HG03558 (cell line): ENCODE results near the gene SERTAD3.
"Not testable (repeated sequence)": the region's sequence is repeated elsewhere in the genome, so short reads cannot be mapped to it uniquely, and the experiment has no call there.

Experiments
- ATAC-seq: cut with Tn5 transposase; IDR thresholded peaks from one replicate; pipeline ENCODE4 v1.9.1; 2021; ENCODE audit warnings: moderate number of reproducible peaks; ENCODE audit not compliant: unreplicated experiment; ENCODE audit errors: extremely low read depth

Gene SERTAD3

GRCh38 chr19:40413291-40413845 lies 30.8 kb downstream of the SERTAD3 start, which contains the start of gene PRX:
TSS of gene PRX (minus strand) at chr19:40413378. CDS start at chr19:40407932, 5,446 bp downstream.
- ATAC-seq: no peak

DNA sequence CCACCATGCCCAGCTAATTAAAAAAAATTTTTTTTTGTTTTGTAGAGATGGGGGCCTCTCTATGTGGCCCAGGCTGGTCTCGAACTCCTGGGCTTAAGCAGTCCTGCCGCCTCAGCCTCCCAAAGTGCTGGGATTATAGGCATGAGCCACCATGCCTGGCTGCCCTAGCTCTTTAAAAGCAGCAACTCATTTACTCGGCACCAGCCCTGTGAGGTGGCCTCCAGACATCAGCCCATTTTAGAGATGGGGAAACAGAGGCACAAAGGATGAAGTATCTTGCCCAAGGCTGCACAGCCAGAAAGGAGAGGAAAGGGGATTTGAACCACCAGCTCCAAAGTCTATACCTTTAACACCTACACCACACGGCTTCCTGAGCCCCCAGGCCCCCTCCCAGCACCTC lies 31.3 kb downstream of the SERTAD3 start:
- ATAC-seq: no peak

GRCh38 chr19:40411958-40412499 lies 32.1 kb downstream of the SERTAD3 start:
- no peak for ATAC-seq

DNA sequence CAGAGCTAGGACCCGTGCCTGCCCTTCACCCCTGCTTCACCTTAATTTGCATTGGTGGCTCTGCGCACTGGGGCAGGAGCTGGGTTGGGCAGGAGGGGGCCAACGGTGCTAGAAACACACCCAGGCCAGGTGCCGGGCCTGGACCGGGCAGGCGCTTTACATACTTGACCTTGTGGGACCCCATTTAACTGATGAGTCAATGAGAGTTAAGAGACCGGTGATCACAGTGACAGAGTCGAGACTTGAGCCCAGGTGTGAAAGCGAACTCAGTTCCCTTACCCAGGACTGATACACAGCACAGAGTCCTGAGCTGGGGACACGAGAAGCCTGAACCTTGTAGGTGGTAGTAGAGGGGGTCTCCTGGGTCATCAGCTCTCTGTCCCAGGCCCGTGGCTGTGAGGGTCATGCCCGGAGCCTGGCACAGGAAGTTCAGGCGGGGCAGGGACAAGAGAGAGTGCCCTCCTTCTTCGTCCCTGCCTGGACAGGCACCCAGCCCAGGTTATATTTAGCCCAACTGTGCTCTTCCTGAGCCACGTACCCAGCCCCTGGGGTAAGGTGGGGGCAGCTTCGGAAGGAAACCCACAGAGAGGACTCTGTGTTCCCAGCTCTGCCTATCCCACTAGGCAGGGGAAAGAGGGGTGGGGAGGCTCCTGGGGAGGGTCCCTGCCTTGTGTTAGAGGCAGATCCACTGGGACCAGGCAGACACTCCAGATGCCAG lies 32.9 kb downstream of the SERTAD3 start:
- ATAC-seq: no peak

DNA sequence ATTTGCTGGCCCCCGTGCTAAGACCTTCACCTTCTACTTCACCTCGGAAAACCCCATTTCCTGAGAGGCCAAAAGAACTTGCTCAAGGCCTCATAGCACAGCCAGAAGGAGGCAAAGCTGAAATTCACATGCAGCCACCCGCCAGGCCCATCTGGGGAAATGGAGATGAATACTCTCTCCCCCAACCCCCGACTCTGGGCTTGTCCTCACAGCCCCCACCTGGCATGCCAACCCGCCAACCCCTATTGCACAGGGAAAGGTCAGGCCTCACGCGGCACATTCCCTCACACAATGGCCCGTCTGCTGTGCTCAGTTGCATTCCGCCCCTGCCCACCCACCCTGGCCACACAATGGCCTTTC lies 34.1 kb downstream of the SERTAD3 start:
- ATAC-seq: no peak

- not testable (repeated sequence) for ATAC-seq
These were observed 35.6 kb downstream of the SERTAD3 start for GRCh38 chr19:40408598-40408925.

GRCh38 chr19:40407714-40408597 lies 36.2 kb downstream of the SERTAD3 start:
- ATAC-seq: no peak

DNA sequence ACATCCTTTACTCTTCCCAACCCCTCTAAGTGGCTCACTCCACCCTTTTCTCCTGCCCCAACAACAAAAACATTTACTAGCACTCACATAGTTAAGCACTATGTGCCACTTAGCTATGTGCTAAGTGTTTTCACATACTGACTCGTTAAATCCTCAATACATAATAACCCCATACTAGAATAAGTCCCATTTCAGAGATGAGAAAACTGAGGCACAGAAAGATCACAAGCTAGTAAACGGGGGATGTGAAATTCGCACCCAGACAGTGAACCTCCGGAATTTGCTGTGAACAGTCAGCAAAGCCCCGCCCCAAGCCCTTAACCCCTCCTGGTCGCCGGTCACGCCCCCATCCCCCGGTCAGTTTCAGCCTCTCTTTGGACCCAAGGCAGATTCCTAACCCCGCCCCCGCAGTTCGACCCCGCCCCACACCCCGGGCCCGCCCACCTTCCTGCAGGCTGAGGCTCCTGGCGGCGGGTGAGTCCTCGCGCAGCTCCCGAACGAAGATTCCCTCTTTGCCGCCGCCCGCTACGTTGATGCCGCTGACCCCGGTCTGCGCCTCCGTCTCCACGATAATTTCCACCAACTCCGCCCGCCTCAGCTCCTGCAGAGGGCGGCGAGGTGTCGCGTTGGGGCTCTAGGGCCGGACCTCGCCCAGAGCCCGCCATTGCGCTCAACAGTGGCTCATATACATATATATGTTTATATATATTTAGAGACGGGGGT lies 40.7 kb downstream of the SERTAD3 start:
- ATAC-seq: no peak

DNA sequence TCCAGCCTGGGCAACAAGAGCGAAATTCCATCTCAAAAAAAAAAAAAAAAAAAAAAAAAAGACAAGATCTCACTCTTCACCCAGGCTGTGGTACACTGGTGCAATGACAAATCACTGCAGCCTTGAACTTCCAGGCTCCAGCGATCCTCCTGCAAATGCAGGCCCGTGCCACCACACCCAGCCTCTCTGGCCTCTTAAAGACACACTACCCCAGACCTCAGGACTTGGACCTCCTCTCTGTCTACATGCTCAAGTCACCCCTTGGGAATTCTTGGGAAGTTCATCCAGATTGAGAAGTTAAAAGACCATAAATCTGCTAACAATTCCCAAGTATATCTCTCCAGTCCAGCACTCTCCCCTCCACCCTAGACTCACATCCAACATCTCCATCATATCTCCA lies 43.6 kb downstream of the SERTAD3 start:
- ATAC-seq: no peak

GRCh38 chr19:40398417-40399131 lies 45.6 kb downstream of the SERTAD3 start:
- no peak for ATAC-seq

DNA sequence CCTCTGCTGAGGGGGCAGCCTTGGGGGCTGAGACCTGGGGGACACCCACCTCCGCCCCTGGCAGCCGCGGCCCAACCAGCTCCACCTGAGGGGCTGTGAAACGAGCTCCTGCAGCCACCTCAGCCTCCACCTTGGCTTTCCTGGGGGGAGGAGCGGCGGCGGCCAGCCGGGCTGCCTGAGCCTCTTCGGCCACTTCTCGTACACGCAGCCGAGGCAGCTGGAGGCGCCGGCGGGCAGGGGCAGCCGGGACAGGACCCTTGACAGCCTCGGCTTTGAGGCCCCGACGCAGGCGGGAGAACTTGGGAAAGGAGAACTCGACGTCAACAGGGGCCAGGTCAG lies 46.6 kb downstream of the SERTAD3 start:
- no peak for ATAC-seq

GRCh38 chr19:40396886-40397567 lies 47.1 kb downstream of the SERTAD3 start:
- no peak for ATAC-seq

DNA sequence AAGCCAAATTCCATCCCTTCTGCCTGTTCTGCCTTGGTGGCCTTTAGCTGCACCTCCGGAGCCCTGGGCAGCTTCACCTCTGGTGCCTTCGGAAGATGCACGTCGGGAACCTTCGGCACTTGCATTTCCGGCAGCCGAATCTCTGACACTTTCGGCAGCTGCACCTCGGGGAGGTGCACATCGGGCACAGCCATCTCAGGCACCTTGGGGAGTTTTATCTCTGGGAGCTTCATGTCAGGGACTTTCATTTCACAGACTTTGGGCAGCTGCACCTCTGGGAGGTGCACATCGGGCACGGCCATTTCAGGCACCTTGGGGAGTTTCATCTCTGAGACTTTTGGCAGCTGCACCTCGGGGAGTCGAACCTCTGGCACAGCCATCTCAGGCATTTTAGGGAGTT lies 48.2 kb downstream of the SERTAD3 start:
- ATAC-seq: no peak

- ATAC-seq: no peak
These were observed 49.3 kb downstream of the SERTAD3 start for GRCh38 chr19:40394816-40395210.

DNA sequence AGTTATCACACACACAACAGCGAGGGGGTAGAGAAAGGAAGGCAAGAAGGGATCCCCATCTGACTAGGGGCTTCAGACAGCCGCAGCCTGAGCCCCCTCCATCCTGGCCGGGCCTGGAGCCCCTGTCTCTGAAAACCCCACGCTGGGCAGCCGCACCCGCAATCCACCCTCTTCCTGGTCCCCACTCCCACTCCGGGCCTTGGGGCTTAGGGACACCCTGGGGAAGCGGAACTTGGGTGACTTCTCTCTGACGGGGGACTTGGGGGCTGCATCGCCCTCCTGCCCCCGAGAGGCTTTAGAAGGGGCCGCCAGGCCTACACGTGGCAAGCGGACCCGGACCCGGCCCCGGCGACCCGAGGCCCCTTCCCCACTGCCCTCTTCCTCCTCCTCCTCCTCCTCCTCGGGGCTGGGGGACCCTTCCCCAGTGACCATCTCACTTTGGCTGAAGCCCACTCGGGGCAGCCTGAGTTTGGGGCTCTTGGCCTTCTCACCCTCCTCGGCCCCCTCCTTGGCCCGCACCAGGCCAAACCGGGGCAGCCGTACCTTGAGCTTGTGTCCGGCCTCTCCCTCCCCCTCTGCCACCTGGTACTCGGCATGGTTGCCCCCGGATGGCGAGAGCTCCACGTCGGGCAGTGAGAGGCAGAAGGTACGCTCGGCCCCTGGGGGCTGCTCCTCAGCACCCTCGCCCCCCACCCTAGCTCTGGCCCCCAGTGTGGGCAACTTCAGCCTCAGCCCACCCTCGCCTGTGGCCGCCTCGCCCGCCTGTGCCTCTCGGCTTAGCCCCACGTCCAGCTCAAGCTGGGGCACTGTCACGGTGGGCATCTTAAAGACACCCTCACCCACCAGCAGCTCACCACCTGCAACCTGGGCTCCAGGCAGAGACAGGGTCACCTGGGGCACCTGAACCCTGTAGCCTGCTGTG lies 50.0 kb downstream of the SERTAD3 start:
- ATAC-seq: no peak

DNA sequence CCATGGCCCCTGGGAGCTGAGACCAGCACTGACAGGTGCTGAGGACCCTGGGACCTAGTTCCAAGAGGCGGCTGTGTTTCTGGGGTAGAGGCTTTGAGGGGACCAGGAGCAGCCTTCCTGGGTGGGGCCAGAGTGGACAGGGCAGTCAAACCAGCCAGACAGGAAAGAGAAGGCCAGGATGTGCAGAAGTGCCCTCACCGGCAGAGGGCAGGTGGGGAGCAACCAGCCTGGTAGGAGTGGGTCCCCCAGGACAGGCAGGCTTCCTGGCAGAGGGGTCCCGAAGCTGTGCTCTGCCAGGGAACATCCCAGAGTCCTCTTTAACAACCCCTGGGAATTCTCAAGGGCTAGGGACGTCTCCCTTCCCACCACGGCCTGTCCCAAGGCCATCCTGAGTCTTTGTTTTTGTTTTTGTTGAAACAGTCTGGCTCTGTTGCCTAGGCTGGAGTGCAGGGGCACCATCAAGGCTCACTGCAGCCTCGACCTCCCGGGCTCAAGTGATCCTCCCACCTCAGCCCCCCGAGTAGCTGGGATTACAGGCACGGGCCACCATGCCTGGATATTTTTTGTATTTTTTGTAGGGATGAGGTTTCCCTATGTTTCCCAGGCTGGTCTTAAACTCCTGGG lies 51.1 kb downstream of the SERTAD3 start:
- no peak for ATAC-seq

- ATAC-seq: no peak
These were observed 52.0 kb downstream of the SERTAD3 start for GRCh38 chr19:40392123-40392522.
